Trophoblast cell (in vitro differentiated cells and primary cell): Measurements from ENCODE around the gene SCN4A.
A peak's percentile ranks its signal among the peaks of the same experiment; 100 is the strongest.

Experiments
- DNase-seq, 2 donors: peaks; one replicate each; pipeline ENCODE4 v3.0.0-alpha.2; 2016
- H2AFZ ChIP-seq: 2 replicates; pipeline ENCODE4 v1.6.1; 2013; ENCODE audit warnings: low read length, moderate library complexity, mild to moderate bottlenecking; ENCODE audit not compliant: insufficient read depth, poor library complexity
- H2AK5ac ChIP-seq: 2 replicates; pipeline ENCODE4 v1.6.1; 2013; ENCODE audit warnings: mild to moderate bottlenecking, low read length
- H2BK120ac ChIP-seq: 2 replicates; pipeline ENCODE4 v1.6.1; 2013; ENCODE audit warnings: low read length, mild to moderate bottlenecking, moderate library complexity; ENCODE audit not compliant: insufficient read depth, poor library complexity
- H2BK12ac ChIP-seq: 2 replicates; pipeline ENCODE4 v1.6.1; 2013; ENCODE audit warnings: mild to moderate bottlenecking, low read length, moderate library complexity
- H2BK5ac ChIP-seq: 2 replicates; pipeline ENCODE4 v1.6.1; 2013; ENCODE audit warnings: low read length, low read depth, moderate library complexity, mild to moderate bottlenecking; ENCODE audit not compliant: poor library complexity
- H3K14ac ChIP-seq: 2 replicates; pipeline ENCODE4 v1.6.1; 2013; ENCODE audit warnings: mild to moderate bottlenecking, low read length
- H3K18ac ChIP-seq: 2 replicates; pipeline ENCODE4 v1.6.1; 2013; ENCODE audit warnings: mild to moderate bottlenecking, low read length
- H3K23ac ChIP-seq: 2 replicates; pipeline ENCODE4 v1.6.1; 2013; ENCODE audit warnings: low read length
- H3K27ac ChIP-seq: 2 replicates; pipeline ENCODE4 v1.5.1; 2013; ENCODE audit warnings: low read depth, mild to moderate bottlenecking, inconsistent platforms, low read length, moderate library complexity
- H3K27me3 ChIP-seq: 2 replicates; pipeline ENCODE4 v1.6.1; 2013; ENCODE audit warnings: inconsistent platforms, mild to moderate bottlenecking, low read length, moderate library complexity; ENCODE audit not compliant: insufficient read depth
- H3K36me3 ChIP-seq, 2 experiments: 1 replicate in 1 of 2; 2 replicates in 1 of 2; pipeline ENCODE4 v1.6.1; 2013; ENCODE audit warnings: low read length in 2 of 2, mild to moderate bottlenecking in 2 of 2, moderate library complexity in 1 of 2; ENCODE audit not compliant: insufficient read depth in 2 of 2, control insufficient read depth in 1 of 2
- H3K4ac ChIP-seq: 2 replicates; pipeline ENCODE4 v1.6.1; 2013; ENCODE audit warnings: low read depth, mild to moderate bottlenecking, low read length, moderate library complexity
- H3K4me1 ChIP-seq, 2 experiments: 1 replicate in 1 of 2; 2 replicates in 1 of 2; pipeline ENCODE4 v1.6.1; 2013; ENCODE audit warnings: low read length in 2 of 2, mild to moderate bottlenecking in 2 of 2, moderate library complexity in 1 of 2; ENCODE audit not compliant: insufficient read depth in 2 of 2, control insufficient read depth in 1 of 2
- H3K4me2 ChIP-seq: 2 replicates; pipeline ENCODE4 v1.6.1; 2013; ENCODE audit warnings: inconsistent platforms, mild to moderate bottlenecking, low read length, moderate library complexity
- H3K4me3 ChIP-seq: 2 replicates; pipeline ENCODE4 v1.5.1; 2013; ENCODE audit warnings: mild to moderate bottlenecking, low read depth, low read length, inconsistent platforms
- H3K79me1 ChIP-seq: one replicate; pipeline ENCODE4 v1.6.1; 2013; ENCODE audit warnings: low read length
- H3K79me2 ChIP-seq: 2 replicates; pipeline ENCODE4 v1.6.1; 2013; ENCODE audit warnings: low read length, mild to moderate bottlenecking; ENCODE audit not compliant: control insufficient read depth, insufficient read depth, poor library complexity
- H3K9ac ChIP-seq: 2 replicates; pipeline ENCODE4 v1.6.1; 2013; ENCODE audit warnings: mild to moderate bottlenecking, low read length
- H3K9me3 ChIP-seq: 2 replicates; pipeline ENCODE4 v1.6.1; 2013; ENCODE audit warnings: low read depth, mild to moderate bottlenecking, control low read depth, inconsistent platforms, low read length; ENCODE audit not compliant: insufficient read depth
- H4K12ac ChIP-seq: 2 replicates; pipeline ENCODE4 v1.6.1; 2013; ENCODE audit warnings: low read depth, mild to moderate bottlenecking, low read length, moderate library complexity
- H4K8ac ChIP-seq: 2 replicates; pipeline ENCODE4 v1.6.1; 2013; ENCODE audit warnings: low read depth, mild to moderate bottlenecking, low read length, moderate library complexity
- H4K91ac ChIP-seq: one replicate; pipeline ENCODE4 v1.6.1; 2013; ENCODE audit warnings: low read depth, mild to moderate bottlenecking, low read length, moderate library complexity
- WGBS: extraction: QIAGEN DNeasy Blood & Tissue Kit; methylation state at CpG from one replicate; pipeline ENCODE4 v1.1.7; 2013; ENCODE audit warnings: missing lambda C conversion rate; ENCODE audit not compliant: insufficient read length, insufficient coverage; ENCODE audit errors: extremely low coverage; 5-methylcytosine and 5-hydroxymethylcytosine counted together

The SCN4A gene

GRCh38 chr17:63960006-63960405 lies 12.7 kb downstream of the SCN4A start:
- DNase-seq = no peak
- H2BK12ac ChIP-seq = no peak overlapping the region
- no peaks in the 10 kb centered on the region for H3K79me1 ChIP-seq
- H3K27me3 ChIP-seq = no peaks in the 10 kb centered on the region
- no peak overlapping the region for H3K23ac ChIP-seq
- no peak overlapping the region for H2AFZ ChIP-seq
- no peaks in the 10 kb centered on the region for H3K36me3 ChIP-seq
- no peak overlapping the region for H3K27ac ChIP-seq
- H3K4me3 ChIP-seq = no peak overlapping the region
- H2BK5ac ChIP-seq = no peak overlapping the region
- H3K4ac ChIP-seq = no peak overlapping the region
- H4K12ac ChIP-seq = no peak overlapping the region
- H2AK5ac ChIP-seq = no peak overlapping the region
- no peak overlapping the region for H3K4me2 ChIP-seq
- H3K9me3 ChIP-seq = peaks cover 4% of the 10 kb centered on the region
- WGBS = no CpG with 5 or more reads among the region's 9 CpGs
- no peak overlapping the region for H4K91ac ChIP-seq
- H4K8ac ChIP-seq = no peak overlapping the region
- H2BK120ac ChIP-seq = no peak overlapping the region
- H3K9ac ChIP-seq = no peak overlapping the region
- H3K79me2 ChIP-seq = no peaks in the 10 kb centered on the region
- no peak overlapping the region for H3K14ac ChIP-seq
- H3K4me1 ChIP-seq = no peaks in the 10 kb centered on the region
- H3K18ac ChIP-seq = no peak overlapping the region

GRCh38 chr17:63956296-63956920 lies 16.3 kb downstream of the SCN4A start:
- H3K27me3 ChIP-seq = no peaks in the 10 kb centered on the region
- H3K9me3 ChIP-seq = peaks cover 4% of the 10 kb centered on the region
- no peak overlapping the region for H3K27ac ChIP-seq
- no peaks in the 10 kb centered on the region for H3K79me2 ChIP-seq
- no peaks in the 10 kb centered on the region for H3K36me3 ChIP-seq
- H3K14ac ChIP-seq = no peak overlapping the region
- no peak overlapping the region for H4K91ac ChIP-seq
- H3K79me1 ChIP-seq = no peaks in the 10 kb centered on the region
- no peak overlapping the region for H3K9ac ChIP-seq
- H3K4me2 ChIP-seq = no peak overlapping the region
- DNase-seq = peak in 1 of 2 donors; percentile 16
- no peak overlapping the region for H4K8ac ChIP-seq
- H2BK120ac ChIP-seq = no peak overlapping the region
- no peak overlapping the region for H4K12ac ChIP-seq
- H2AFZ ChIP-seq = no peak overlapping the region
- H3K18ac ChIP-seq = no peak overlapping the region
- H3K23ac ChIP-seq = no peak overlapping the region
- H3K4me3 ChIP-seq = no peak overlapping the region
- no CpG with 5 or more reads among the region's 5 CpGs for WGBS
- H2BK12ac ChIP-seq = no peak overlapping the region
- no peak overlapping the region for H2BK5ac ChIP-seq
- no peak overlapping the region for H3K4ac ChIP-seq
- H2AK5ac ChIP-seq = no peak overlapping the region
- H3K4me1 ChIP-seq = no peaks in the 10 kb centered on the region

- Histone ChIP-seq H3K18ac (no peak overlapping the region), H3K9ac (no peak overlapping the region), H3K4me2 (no peak overlapping the region), H4K8ac (no peak overlapping the region), H2BK12ac (no peak overlapping the region), H2AK5ac (no peak overlapping the region), H3K4me1 (no peaks in the 10 kb centered on the region), H3K36me3 (no peaks in the 10 kb centered on the region), H2BK120ac (no peak overlapping the region), H3K23ac (no peak overlapping the region), H3K9me3 (peaks cover 5% of the 10 kb centered on the region), H2BK5ac (no peak overlapping the region), H4K12ac (no peak overlapping the region), H3K27me3 (no peaks in the 10 kb centered on the region), H3K79me2 (no peaks in the 10 kb centered on the region), H4K91ac (no peak overlapping the region), H3K27ac (no peak overlapping the region), H2AFZ (no peak overlapping the region), H3K4ac (no peak overlapping the region), H3K14ac (no peak overlapping the region), H3K4me3 (no peak overlapping the region), H3K79me1 (no peaks in the 10 kb centered on the region)
- no CpG with 5 or more reads among the region's 4 CpGs for WGBS
- no peak for DNase-seq
Measured at GRCh38 chr17:63955791-63956190, 16.9 kb downstream of the SCN4A start.

DNA sequence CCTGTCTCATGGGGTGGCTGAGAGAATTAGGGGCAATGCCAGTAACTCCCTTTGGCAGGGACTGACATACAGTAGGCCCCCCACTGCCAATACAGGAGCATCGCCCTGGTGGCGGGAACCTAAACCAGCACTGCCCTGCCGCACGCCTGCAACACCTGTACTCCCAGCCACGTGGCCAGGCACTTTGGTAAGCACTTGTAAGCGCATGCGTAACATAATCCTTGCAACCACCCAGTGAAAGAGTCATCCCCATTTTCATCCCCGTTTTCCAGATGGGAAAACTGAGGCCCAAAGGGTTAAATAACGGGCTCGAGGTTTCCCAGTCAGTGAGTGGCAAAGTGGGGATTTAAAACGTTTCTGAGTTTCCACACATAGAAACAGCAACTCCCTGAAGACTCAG lies 17.5 kb downstream of the SCN4A start:
- no peak overlapping the region for H4K12ac ChIP-seq
- no peak overlapping the region for H2AK5ac ChIP-seq
- no peak overlapping the region for H4K91ac ChIP-seq
- no peak overlapping the region for H3K14ac ChIP-seq
- H3K27me3 ChIP-seq = no peaks in the 10 kb centered on the region
- H3K4ac ChIP-seq = no peak overlapping the region
- H3K23ac ChIP-seq = no peak overlapping the region
- no CpG with 5 or more reads among the region's 11 CpGs for WGBS
- no peak overlapping the region for H3K4me2 ChIP-seq
- no peak for DNase-seq
- H3K9me3 ChIP-seq = peaks cover 4% of the 10 kb centered on the region
- H3K27ac ChIP-seq = no peak overlapping the region
- no peak overlapping the region for H3K4me3 ChIP-seq
- H4K8ac ChIP-seq = no peak overlapping the region
- H2BK5ac ChIP-seq = no peak overlapping the region
- H2BK120ac ChIP-seq = no peak overlapping the region
- no peak overlapping the region for H2AFZ ChIP-seq
- no peak overlapping the region for H3K9ac ChIP-seq
- H3K36me3 ChIP-seq = no peaks in the 10 kb centered on the region
- no peaks in the 10 kb centered on the region for H3K79me1 ChIP-seq
- no peaks in the 10 kb centered on the region for H3K79me2 ChIP-seq
- no peak overlapping the region for H3K18ac ChIP-seq
- no peak overlapping the region for H2BK12ac ChIP-seq
- H3K4me1 ChIP-seq = no peaks in the 10 kb centered on the region
